ENCODE measurements around the gene FMN1.

Gene FMN1

DNA sequence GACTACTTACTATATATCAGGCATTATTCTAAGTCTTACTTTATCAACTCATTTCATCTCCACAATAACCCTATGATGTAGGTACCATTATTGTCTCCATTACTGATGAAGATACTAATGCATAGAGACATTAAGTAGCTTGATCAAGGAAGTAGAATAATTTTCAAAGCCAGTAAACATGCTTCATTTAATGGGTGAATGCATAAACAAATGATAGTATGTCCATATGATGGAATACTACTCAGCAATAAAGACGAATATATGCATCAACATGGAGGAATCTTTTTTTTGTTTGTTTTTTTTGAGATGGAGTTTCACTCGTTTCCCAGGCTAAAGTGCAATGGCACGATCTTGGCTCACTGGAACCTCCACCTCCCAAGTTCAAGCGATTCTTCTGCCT lies 184.9 kb downstream of the FMN1 start:
- H4K20me1 ChIP-seq (ENCODE audit: control insufficient read depth, insufficient read depth, low read depth, low read length), result no peaks in the 10 kb centered on the region
- no peaks in the 10 kb centered on the region for H3K9me2 ChIP-seq (replicated peaks; ENCODE audit: control insufficient read depth, low read length)
- peaks cover 6% of the 10 kb centered on the region for H3K27me3 ChIP-seq (ENCODE audit: control insufficient read depth, low read length)
- no peaks in the 10 kb centered on the region for H3K4me1 ChIP-seq (ENCODE audit: control insufficient read depth, low read length)
- H3K36me3 ChIP-seq (ENCODE audit: control insufficient read depth, low read length), result no peaks in the 10 kb centered on the region
- H3F3A ChIP-seq (ENCODE audit: control insufficient read depth, insufficient read depth), result no peaks in the 10 kb centered on the region
- TF ChIP-seq, protein P1, sequence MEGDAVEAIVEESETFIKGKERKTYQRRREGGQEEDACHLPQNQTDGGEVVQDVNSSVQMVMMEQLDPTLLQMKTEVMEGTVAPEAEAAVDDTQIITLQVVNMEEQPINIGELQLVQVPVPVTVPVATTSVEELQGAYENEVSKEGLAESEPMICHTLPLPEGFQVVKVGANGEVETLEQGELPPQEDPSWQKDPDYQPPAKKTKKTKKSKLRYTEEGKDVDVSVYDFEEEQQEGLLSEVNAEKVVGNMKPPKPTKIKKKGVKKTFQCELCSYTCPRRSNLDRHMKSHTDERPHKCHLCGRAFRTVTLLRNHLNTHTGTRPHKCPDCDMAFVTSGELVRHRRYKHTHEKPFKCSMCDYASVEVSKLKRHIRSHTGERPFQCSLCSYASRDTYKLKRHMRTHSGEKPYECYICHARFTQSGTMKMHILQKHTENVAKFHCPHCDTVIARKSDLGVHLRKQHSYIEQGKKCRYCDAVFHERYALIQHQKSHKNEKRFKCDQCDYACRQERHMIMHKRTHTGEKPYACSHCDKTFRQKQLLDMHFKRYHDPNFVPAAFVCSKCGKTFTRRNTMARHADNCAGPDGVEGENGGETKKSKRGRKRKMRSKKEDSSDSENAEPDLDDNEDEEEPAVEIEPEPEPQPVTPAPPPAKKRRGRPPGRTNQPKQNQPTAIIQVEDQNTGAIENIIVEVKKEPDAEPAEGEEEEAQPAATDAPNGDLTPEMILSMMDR (IDR thresholded peaks at IDR 0.05; ENCODE audit: low read depth, low read length, poor library complexity, severe bottlenecking), result no peak
- no peak for TF ChIP-seq EZH2phosphoT487 (IDR thresholded peaks at IDR 0.05; ENCODE audit: borderline replicate concordance, low read length)
- H3K4me3 ChIP-seq (ENCODE audit: low read length), result no peak overlapping the region
- no peaks in the 10 kb centered on the region for H3K79me2 ChIP-seq (ENCODE audit: control insufficient read depth, low read length)
- H3K27ac ChIP-seq (ENCODE audit: low read depth, low read length), result no peak overlapping the region
- H3K9me3 ChIP-seq (ENCODE audit: control insufficient read depth, insufficient read depth, low read length), result no peaks in the 10 kb centered on the region
- no peak overlapping the region for H3K4me2 ChIP-seq (ENCODE audit: low read length)

DNA sequence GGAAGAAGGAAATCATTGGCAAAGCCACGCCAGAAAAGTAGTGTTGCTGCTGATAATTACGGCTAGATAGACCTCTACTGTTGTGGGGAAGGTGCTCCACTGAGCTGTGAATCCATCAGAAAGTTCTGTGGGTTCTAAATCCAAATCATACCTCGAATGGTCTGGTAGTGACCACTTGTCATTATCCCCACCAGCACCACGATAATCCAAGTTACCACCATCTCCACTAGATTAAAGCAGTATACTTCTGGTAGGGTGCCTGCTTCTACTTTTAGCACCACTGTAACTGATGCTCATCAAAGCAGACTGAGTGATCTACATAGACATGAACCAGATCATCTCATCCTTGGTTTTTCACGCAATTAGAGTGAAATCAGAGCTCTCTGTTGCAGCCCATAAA lies 185.5 kb downstream of the FMN1 start:
- peaks cover 6% of the 10 kb centered on the region for H3K27me3 ChIP-seq (ENCODE audit: control insufficient read depth, low read length)
- no peak overlapping the region for H3K4me3 ChIP-seq (ENCODE audit: low read length)
- H3K9me3 ChIP-seq (ENCODE audit: control insufficient read depth, insufficient read depth, low read length), result no peaks in the 10 kb centered on the region
- no peaks in the 10 kb centered on the region for H3F3A ChIP-seq (ENCODE audit: control insufficient read depth, insufficient read depth)
- no peaks in the 10 kb centered on the region for H3K79me2 ChIP-seq (ENCODE audit: control insufficient read depth, low read length)
- H3K27ac ChIP-seq (ENCODE audit: low read depth, low read length), result no peak overlapping the region
- H4K20me1 ChIP-seq (ENCODE audit: control insufficient read depth, insufficient read depth, low read depth, low read length), result no peaks in the 10 kb centered on the region
- H3K4me2 ChIP-seq (ENCODE audit: low read length), result no peak overlapping the region
- H3K4me1 ChIP-seq (ENCODE audit: control insufficient read depth, low read length), result no peaks in the 10 kb centered on the region
- H3K36me3 ChIP-seq (ENCODE audit: control insufficient read depth, low read length), result no peaks in the 10 kb centered on the region
- H3K9me2 ChIP-seq (replicated peaks; ENCODE audit: control insufficient read depth, low read length), result no peaks in the 10 kb centered on the region
- TF ChIP-seq EZH2phosphoT487 (IDR thresholded peaks at IDR 0.05; ENCODE audit: borderline replicate concordance, low read length), result no peak
- TF ChIP-seq, protein P1 (IDR thresholded peaks at IDR 0.05; ENCODE audit: low read depth, low read length, poor library complexity, severe bottlenecking), result no peak

GRCh38 chr15:33008284-33008995 lies 186.1 kb downstream of the FMN1 start:
- TF ChIP-seq, protein P1 (IDR thresholded peaks at IDR 0.05; ENCODE audit: low read depth, low read length, poor library complexity, severe bottlenecking), result no peak
- TF ChIP-seq EZH2phosphoT487 (IDR thresholded peaks at IDR 0.05; ENCODE audit: borderline replicate concordance, low read length), result no peak
- Histone ChIP-seq H3K4me1 (ENCODE audit: control insufficient read depth, low read length) (no peaks in the 10 kb centered on the region), H3K36me3 (ENCODE audit: control insufficient read depth, low read length) (no peaks in the 10 kb centered on the region), H3K27ac (ENCODE audit: low read depth, low read length) (no peak overlapping the region), H3K9me3 (ENCODE audit: control insufficient read depth, insufficient read depth, low read length) (no peaks in the 10 kb centered on the region), H3K9me2 (replicated peaks; ENCODE audit: control insufficient read depth, low read length) (no peaks in the 10 kb centered on the region), H3F3A (ENCODE audit: control insufficient read depth, insufficient read depth) (no peaks in the 10 kb centered on the region), H3K27me3 (ENCODE audit: control insufficient read depth, low read length) (peaks cover 4% of the 10 kb centered on the region; the same call in 1 of the 2 replicates), H3K4me2 (ENCODE audit: low read length) (no peak overlapping the region), H4K20me1 (ENCODE audit: control insufficient read depth, insufficient read depth, low read depth, low read length) (no peaks in the 10 kb centered on the region), H3K79me2 (ENCODE audit: control insufficient read depth, low read length) (no peaks in the 10 kb centered on the region), H3K4me3 (ENCODE audit: low read length) (no peak overlapping the region)

Data from DOHH2 (cell line).